Measurements from ENCODE around the gene SEPTIN5.

SEPTIN5 gene

DNA sequence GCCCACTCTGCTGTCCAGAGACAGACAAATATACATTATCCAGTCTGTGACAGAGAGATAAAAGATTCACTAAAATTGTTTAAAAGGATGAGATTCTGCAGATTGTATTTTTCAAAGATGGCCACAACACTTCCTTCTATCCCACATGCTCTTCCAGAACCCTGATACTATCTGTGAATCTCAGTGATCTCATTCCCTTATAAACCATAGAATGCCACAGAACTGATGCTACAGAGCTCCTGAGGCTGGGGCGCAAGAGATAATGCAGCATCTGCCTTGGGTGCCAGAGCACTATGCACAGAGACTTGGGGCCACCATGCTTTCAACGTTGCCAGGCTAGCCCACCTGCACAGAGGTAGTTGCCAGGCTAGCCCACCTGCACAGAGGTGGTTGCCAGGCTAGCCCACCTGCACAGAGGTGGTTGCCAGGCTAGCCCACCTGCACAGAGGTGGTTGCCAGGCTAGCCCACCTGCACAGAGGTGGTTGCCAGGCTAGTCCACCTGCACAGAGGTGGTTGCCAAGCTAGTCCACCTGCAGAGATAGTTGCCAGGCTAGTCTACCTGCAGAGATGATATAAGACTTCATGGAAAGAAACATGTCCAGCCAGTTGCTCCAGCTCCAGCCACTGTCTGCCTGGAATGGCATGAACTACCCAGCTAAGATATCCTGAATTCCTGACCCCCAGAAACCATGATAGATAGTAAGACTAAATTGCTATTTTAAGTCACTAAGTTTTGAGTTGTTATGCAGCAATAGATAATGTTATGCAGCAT lies 17.6 kb upstream of the SEPTIN5 start:
- TF ChIP-seq, protein P1, sequence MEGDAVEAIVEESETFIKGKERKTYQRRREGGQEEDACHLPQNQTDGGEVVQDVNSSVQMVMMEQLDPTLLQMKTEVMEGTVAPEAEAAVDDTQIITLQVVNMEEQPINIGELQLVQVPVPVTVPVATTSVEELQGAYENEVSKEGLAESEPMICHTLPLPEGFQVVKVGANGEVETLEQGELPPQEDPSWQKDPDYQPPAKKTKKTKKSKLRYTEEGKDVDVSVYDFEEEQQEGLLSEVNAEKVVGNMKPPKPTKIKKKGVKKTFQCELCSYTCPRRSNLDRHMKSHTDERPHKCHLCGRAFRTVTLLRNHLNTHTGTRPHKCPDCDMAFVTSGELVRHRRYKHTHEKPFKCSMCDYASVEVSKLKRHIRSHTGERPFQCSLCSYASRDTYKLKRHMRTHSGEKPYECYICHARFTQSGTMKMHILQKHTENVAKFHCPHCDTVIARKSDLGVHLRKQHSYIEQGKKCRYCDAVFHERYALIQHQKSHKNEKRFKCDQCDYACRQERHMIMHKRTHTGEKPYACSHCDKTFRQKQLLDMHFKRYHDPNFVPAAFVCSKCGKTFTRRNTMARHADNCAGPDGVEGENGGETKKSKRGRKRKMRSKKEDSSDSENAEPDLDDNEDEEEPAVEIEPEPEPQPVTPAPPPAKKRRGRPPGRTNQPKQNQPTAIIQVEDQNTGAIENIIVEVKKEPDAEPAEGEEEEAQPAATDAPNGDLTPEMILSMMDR (IDR thresholded peaks at IDR 0.05) = no peak

GRCh38 chr22:19700790-19701419 lies 13.4 kb upstream of the SEPTIN5 start:
- TF ChIP-seq, protein P1 (IDR thresholded peaks at IDR 0.05) = no peak

DNA sequence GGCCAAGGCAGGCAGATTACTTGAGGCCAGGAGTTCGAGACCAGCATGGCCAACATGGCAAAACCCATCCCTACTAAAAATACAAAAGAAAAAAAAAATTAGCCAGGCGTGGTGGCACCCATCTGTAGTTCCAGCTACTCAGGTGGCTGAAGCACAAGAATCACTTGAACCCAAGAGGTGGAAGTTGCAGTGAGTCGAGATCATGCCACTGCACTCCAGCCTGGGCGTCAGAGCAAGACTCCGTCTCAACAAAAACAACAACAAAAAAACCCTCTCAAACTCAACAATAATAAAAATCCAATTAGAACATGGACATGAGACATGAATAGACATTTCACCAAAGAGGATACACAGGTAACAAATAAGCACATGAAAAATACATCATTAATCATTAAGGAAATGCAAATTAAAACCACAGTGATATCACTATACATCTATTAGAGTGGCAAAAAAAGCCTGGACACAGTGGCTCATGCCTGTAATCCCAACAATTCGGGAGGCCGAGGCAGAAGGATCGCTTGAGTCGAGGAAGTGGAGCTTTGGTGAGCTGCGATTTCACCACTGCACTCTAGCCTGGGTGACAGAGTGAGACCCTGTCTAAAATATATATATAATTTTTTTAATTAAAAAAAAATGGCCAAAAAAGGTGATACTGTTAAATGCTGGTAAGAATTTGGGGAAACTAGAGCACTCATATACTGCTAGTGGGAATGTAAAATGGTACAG lies 12.7 kb upstream of the SEPTIN5 start:
- TF ChIP-seq, protein P1 (IDR thresholded peaks at IDR 0.05) = no peak

DNA sequence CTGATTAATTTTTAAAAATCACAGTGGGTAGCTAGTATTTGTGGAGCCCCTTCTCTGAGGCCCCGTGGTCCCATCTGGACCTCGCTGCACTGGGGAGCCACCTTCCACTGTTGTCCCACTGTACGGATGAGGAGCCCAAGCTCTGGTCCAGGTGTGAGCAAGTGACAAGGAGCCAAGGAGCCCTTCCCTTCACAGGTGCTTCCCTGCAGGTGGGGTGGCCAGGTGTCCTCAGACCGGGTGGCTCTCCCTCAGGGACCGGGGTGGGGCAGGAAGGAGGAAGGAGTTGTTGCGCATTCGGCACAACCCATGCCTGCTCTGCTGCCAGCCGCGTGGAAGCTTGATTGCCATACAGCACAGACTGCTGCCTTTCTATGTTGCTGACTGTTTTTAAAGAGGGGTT lies 10.4 kb upstream of the SEPTIN5 start:
- TF ChIP-seq, protein P1 (IDR thresholded peaks at IDR 0.05) = no peak

- TF ChIP-seq, protein P1 (IDR thresholded peaks at IDR 0.05) = no peak
These were observed 9.8 kb upstream of the SEPTIN5 start for GRCh38 chr22:19704355-19705015.

DNA sequence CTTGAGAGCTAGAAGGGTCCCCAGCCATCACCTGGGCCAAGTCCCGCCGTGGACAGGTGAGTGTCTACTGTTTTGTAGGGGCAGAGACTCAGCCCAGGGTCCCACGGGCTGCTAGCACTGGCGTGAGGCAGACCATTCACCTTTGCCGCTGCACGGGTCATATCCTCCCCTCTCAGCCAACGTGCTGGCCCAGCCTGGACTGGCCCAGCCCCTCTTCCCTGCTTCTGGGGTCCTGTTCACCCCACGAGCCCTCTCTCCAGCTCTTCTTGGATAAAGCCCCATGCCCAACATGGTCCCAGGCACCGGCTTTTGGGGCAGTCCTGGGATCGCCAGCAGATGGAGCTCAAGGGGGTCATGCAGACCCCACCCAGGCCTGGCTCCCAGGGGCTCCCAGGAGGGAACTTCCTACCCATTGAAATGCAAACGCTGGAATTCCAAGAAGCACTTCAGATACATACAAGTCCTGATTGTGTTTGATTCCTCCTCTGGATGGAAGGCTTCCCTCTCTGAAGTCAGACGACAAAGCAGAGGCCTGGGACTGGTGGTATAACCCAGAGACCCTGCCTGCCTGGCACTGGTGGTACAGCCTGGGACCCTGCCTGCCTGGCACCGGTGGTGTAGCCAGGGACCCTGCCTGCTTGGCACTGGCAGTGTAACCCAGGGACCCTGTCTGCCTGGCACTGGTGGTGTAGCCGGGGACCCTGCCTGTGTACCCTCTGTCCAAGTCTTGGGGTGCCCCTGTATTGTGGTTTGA lies 8.9 kb upstream of the SEPTIN5 start:
- TF ChIP-seq, protein P1 (IDR thresholded peaks at IDR 0.05) = no peak

Data from LNCAP (cell line).